Tibial nerve (tissue), 4 donors: ENCODE data around the gene PPIF. TPM values are rescaled to one million over a fixed set of nuclear protein-coding genes. Genes with fewer than 3 reads are reported as not detected.
"Not testable (repeated sequence)": the region's sequence is repeated elsewhere in the genome, so short reads cannot be mapped to it uniquely, and the experiment has no call there.

Experiments
- DNase-seq, 2 donors: peaks; one replicate each; pipeline ENCODE4 v3.0.0-alpha.2; 2019; ENCODE audit warnings: low spot score in 2 of 2
- H3K27ac ChIP-seq, 4 donors: fragments of 200-600 bp; sonication (generic) in 3 of 4; one replicate each; pipeline ENCODE4 v1.5.1; 2017 to 2019; ENCODE audit warnings: mild to moderate bottlenecking in 1 of 4
- H3K27me3 ChIP-seq, 2 donors: fragments of 200-600 bp; sonication (generic) in 1 of 2; one replicate each; pipeline versions ENCODE4 v1.5.1 to v1.6.0; 2017 to 2019
- H3K36me3 ChIP-seq, 3 donors: fragments of 200-600 bp; sonication (generic); one replicate each; pipeline ENCODE4 v1.5.1; 2018 to 2019
- H3K4me1 ChIP-seq, 4 donors: fragments of 200-600 bp; sonication (generic) in 3 of 4; one replicate each; pipeline ENCODE4 v1.5.1; 2017 to 2019
- H3K4me3 ChIP-seq, 4 donors: fragments of 200-600 bp; sonication (generic) in 3 of 4; one replicate each; pipeline ENCODE4 v1.5.1; 2017 to 2019; ENCODE audit warnings: mild to moderate bottlenecking in 1 of 4, moderate library complexity in 1 of 4
- H3K9me3 ChIP-seq, 4 donors: fragments of 200-600 bp; sonication (generic) in 3 of 4; one replicate each; pipeline ENCODE4 v1.5.1; 2017 to 2019
- CTCF ChIP-seq, 5 experiments: fragments of 200-600 bp in 3 of 5; fragments of 450-650 bp in 2 of 5; sonication (generic) in 3 of 5; IDR thresholded peaks; one replicate each; pipeline ENCODE4 v1.5.1; 2016 to 2019; ENCODE audit warnings: antibody characterized with exemption in 5 of 5, mild to moderate bottlenecking in 3 of 5, moderate library complexity in 2 of 5
- EP300 ChIP-seq, 2 donors: sonication (generic); formaldehyde crosslinking; IDR thresholded peaks; one replicate each; pipeline ENCODE4 v1.6.1; 2017; ENCODE audit warnings: antibody characterized with exemption in 2 of 2, mild to moderate bottlenecking in 1 of 2
- POLR2A ChIP-seq, 2 donors: fragments of 450-650 bp; IDR thresholded peaks; one replicate each; pipeline ENCODE4 v1.6.1; 2017; ENCODE audit warnings: antibody characterized with exemption in 2 of 2, mild to moderate bottlenecking in 2 of 2, moderate library complexity in 2 of 2
- WGBS, 2 donors: methylation state at CpG; one replicate each; pipeline ENCODE4 v1.1.5; 2018; 5-methylcytosine and 5-hydroxymethylcytosine counted together
- total RNA-seq, 4 donors: library from RNA; depleted of rRNA; stranded (reverse); fragments of >200 nt; gene quantifications; one replicate each; pipeline ENCODE4 v1.1.0, GENCODE V29; 2016

PPIF gene
- total RNA-seq, 4 donors from 2014 or later = 16.6 to 36.0 (median 20.6) TPM

- no peak for DNase-seq
- 89 to 97% methylated on average over 4 to 5 of the region's 5 CpGs for WGBS, 2 donors
- H3K4me3 ChIP-seq = no peak overlapping the region
- H3K9me3 ChIP-seq = no peaks in the 10 kb centered on the region
- TF ChIP-seq CTCF (IDR thresholded peaks at IDR 0.05) (no peak), POLR2A (IDR thresholded peaks at IDR 0.05) (no peak), EP300 (IDR thresholded peaks at IDR 0.05) (no peak)
- H3K4me1 ChIP-seq = peaks cover 0 to 11% (median 5%) of the 10 kb centered on the region in 4 donors
- H3K36me3 ChIP-seq = no peaks in the 10 kb centered on the region
- H3K27ac ChIP-seq = no peak overlapping the region
- no peaks in the 10 kb centered on the region for H3K27me3 ChIP-seq
These were observed 16.0 kb upstream of the PPIF start for GRCh38 chr10:79331226-79331625.

GRCh38 chr10:79331709-79332108, 15.6 kb upstream of the PPIF start:
- Histone ChIP-seq H3K36me3 (no peaks in the 10 kb centered on the region), H3K27ac (no peak overlapping the region), H3K4me1 (peaks cover 0 to 11% (median 5%) of the 10 kb centered on the region in 4 donors), H3K9me3 (no peaks in the 10 kb centered on the region), H3K27me3 (no peaks in the 10 kb centered on the region), H3K4me3 (no peak overlapping the region)
- DNase-seq = no peak
- no peak for TF ChIP-seq CTCF (IDR thresholded peaks at IDR 0.05)
- no peak for TF ChIP-seq EP300 (IDR thresholded peaks at IDR 0.05)
- no peak for TF ChIP-seq POLR2A (IDR thresholded peaks at IDR 0.05)
- WGBS, 2 donors = 58 to 77% methylated on average over 6 of the region's 6 CpGs

GRCh38 chr10:79332610-79333315, 14.5 kb upstream of the PPIF start:
- not testable (repeated sequence) for H3K9me3 ChIP-seq, H3K27ac ChIP-seq, H3K27me3 ChIP-seq, DNase-seq, H3K36me3 ChIP-seq, H3K4me3 ChIP-seq
- 92% methylated on average over 2 of the region's 10 CpGs for WGBS, 2 donors
- H3K4me1 ChIP-seq = peaks cover 0 to 11% (median 5%) of the 10 kb centered on the region in 4 donors

GRCh38 chr10:79333513-79333912, 13.8 kb upstream of the PPIF start:
- no peaks in the 10 kb centered on the region for H3K9me3 ChIP-seq
- H3K36me3 ChIP-seq = no peaks in the 10 kb centered on the region
- H3K4me3 ChIP-seq = no peak overlapping the region
- peaks cover 0 to 11% (median 5%) of the 10 kb centered on the region in 4 donors for H3K4me1 ChIP-seq
- WGBS, 2 donors = 96 to 97% methylated on average over 2 of the region's 2 CpGs
- no peak overlapping the region for H3K27ac ChIP-seq
- DNase-seq = no peak
- no peaks in the 10 kb centered on the region for H3K27me3 ChIP-seq
- no peak for TF ChIP-seq EP300 (IDR thresholded peaks at IDR 0.05)

GRCh38 chr10:79334573-79334972, 12.7 kb upstream of the PPIF start:
- H3K36me3 ChIP-seq = no peaks in the 10 kb centered on the region
- H3K4me1 ChIP-seq = peaks cover 0 to 11% (median 5%) of the 10 kb centered on the region in 4 donors
- DNase-seq = no peak
- no peak overlapping the region for H3K27ac ChIP-seq
- H3K9me3 ChIP-seq = no peaks in the 10 kb centered on the region
- no peaks in the 10 kb centered on the region for H3K27me3 ChIP-seq
- TF ChIP-seq POLR2A (IDR thresholded peaks at IDR 0.05) (no peak), EP300 (IDR thresholded peaks at IDR 0.05) (no peak), CTCF (IDR thresholded peaks at IDR 0.05) (no peak)
- H3K4me3 ChIP-seq = no peak overlapping the region
- WGBS, 2 donors = 83 to 89% methylated on average over 2 of the region's 2 CpGs

GRCh38 chr10:79335094-79335469, 12.2 kb upstream of the PPIF start:
- Histone ChIP-seq H3K4me1 (peaks cover 0 to 11% (median 5%) of the 10 kb centered on the region in 4 donors), H3K9me3 (no peaks in the 10 kb centered on the region), H3K27ac (peak overlapping the region in 2 of 4 donors; percentile 26 to 43), H3K36me3 (no peaks in the 10 kb centered on the region), H3K4me3 (no peak overlapping the region), H3K27me3 (no peaks in the 10 kb centered on the region)
- WGBS, 2 donors = 65 to 69% methylated on average over 2 of the region's 2 CpGs
- no peak for DNase-seq
- TF ChIP-seq CTCF (IDR thresholded peaks at IDR 0.05) = no peak
- TF ChIP-seq EP300 (IDR thresholded peaks at IDR 0.05) = no peak
- TF ChIP-seq POLR2A (IDR thresholded peaks at IDR 0.05) = no peak
